Fibroblast of peridontal ligament (primary cell): ENCODE results near the gene SCART1.
"Not testable (repeated sequence)": the region's sequence is repeated elsewhere in the genome, so short reads cannot be mapped to it uniquely, and the experiment has no call there.

Experiments used
- DNase-seq: peaks from one replicate; pipeline ENCODE4 v3.0.0-alpha.2; 2010; ENCODE audit errors: extremely low read depth

The SCART1 gene

DNA sequence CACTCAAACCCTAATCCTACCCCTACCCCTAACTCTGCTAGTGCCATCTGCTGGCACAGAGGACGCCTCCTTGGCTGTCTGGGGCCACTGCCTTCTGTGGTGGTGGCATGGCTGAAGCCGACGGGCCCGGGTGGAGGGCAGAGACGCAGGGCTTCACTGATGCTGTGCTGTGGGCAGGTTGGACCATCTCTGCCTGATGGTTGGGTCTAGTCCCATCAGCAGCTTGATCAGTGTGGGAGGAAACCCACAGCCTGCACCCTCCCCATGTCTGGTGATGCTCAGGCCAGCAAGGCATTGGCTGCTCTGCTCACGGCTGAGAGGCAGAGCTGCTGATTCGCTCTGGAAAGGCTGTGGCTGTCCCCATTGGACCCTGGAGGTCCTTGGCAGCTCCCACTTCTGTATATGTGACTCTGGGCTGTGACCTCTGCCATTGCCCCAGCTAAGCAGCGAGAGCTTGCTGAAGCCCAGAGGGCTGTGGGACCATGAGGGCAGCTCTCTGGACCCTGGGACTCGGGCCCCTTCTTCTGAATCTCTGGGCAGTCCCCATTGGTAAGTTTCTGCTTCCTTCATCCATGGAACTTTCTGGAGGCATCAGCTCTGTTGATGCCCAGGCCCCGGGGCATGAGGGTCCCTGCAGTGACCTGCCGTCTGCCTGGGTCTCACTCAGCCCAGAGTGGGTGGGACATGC lies at the start of gene SCART1:
SCART1 (plus strand) TSS at position 430 of the 688 bp plus-strand sequence; CDS start at position 483, 53 bp downstream.
- DNase-seq, result no peak

DNA sequence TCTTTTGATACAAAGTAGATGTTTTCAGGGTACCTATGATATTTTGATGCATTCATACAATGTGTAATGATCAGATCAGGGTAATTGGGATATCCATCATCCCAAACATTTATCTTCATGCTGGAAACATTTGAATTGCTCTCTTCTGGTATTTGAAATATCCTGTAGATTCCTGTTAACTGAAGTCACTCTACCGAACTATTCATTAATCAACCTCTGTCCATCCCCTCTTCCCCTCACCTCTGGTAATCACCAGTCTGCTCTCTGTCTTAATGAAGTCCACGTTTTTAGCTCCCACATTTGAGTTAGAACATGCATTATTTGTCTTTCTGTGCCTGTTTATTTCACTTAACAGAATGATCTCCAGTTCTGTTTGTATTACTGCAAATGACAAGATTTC lies 48.5 kb upstream of the SCART1 start:
- DNase-seq, result no peak

DNA sequence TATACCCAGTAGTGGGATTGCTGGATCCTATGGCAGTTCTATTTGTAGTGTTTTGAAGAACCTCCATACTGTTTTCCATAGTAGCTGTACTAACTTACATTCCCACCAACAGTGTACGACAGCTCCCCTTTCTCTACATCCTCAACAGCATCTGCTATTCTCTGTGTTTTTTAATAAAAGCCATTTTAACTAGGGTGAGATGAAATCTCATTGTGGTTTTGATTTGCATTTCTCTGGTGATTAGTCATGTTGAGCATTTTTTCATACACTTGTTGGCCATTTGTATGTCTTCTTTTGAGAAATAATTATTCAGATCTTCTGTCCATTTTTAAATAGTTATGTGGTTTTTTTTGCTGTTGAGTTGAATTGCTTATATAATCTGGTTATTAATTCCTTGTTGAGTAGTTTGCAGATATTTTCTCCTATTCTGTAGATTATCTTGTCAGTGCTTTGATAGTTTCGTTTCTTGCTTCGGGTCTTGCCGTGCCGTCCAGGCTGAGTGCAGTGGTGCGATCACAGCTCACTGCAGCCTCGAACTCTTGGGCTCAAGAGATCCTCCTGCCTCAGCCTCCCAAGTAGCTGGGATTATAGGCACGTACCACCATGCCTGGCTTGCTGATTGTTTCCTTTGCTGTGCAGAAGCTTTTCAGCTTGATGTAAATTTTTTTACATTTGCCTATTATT lies 47.8 kb upstream of the SCART1 start:
- DNase-seq, result peak; percentile 35

GRCh38 chr10:133411523-133412380 lies 42.0 kb upstream of the SCART1 start:
- no peak for DNase-seq

DNA sequence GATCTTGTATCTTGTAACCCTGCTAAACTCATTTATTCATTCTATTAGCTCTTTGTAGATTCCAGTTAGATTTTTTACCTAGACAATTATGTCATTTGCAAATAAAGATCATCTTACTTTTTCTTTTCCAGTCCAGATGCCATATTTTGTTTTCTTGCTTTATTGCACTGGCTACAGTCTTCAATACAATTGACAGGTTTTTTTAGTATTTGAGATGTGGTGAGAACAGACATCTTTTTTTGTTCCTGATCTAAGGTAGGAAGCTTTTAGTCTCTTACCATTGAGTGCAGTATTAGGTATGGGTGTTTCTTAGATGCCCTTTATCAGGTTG lies 41.4 kb upstream of the SCART1 start:
- no peak for DNase-seq

- not testable (repeated sequence) for DNase-seq
Observed at GRCh38 chr10:133414401-133414800, 39.3 kb upstream of the SCART1 start.

DNA sequence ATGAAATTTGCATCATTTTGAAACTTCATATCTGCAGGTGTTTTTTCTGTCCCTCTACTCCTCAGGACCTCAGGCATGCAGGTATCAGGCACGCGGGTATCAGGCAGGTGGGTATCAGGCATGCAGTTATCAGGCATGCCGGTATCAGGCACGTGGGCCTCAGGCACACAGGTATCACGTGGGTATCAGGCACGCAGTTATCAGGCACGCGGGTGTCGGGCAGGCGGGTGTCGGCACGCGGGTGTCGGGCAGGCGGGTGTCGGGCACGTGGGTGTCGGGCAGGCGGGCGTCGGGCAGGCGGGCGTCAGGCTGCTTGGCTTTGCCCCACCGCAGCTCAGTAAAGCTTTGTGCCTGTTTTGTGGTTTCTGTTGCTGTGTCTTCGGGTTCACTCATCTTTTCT lies 38.0 kb upstream of the SCART1 start:
- DNase-seq, result no peak

DNA sequence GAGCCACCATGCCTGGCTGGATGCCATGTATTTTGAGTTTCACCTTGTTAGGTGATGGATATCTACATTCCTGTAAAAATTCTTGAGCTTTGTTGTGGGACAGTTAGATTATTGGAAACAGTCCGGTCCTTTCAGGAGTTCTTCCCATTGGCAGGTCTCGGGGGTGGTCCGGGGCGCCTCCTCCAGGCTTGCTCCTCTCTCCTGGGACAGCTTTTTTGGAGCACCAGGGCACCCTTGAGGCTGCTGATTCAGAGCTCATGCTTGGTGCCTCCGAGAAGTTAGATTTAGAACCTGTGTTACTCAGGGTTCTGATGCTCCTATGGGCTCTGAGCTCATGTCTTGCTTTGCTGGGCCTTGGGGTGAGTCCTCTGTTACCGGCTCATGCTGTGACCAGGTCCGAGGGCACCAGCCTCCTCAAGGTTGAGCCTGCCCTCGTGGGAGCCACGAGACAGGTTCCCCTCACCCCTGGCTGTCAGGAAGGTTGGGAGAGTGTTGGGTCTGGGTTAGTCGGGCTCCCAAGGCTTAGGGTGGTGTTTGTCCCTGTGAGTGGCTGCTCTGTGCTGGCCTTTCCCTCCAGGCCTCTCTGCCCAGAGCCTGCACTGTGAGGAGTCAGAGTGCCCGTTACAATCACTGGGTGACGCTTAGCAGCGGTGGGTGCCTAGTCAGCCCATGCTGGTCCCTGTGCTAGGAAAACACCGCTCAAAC lies 35.3 kb upstream of the SCART1 start:
- no peak for DNase-seq

GRCh38 chr10:133419211-133419950 lies 34.4 kb upstream of the SCART1 start:
- no peak for DNase-seq

- no peak for DNase-seq
Observed at GRCh38 chr10:133420028-133420427, 33.7 kb upstream of the SCART1 start.

- DNase-seq, result no peak
Observed at GRCh38 chr10:133420579-133420978, 33.2 kb upstream of the SCART1 start.

DNA sequence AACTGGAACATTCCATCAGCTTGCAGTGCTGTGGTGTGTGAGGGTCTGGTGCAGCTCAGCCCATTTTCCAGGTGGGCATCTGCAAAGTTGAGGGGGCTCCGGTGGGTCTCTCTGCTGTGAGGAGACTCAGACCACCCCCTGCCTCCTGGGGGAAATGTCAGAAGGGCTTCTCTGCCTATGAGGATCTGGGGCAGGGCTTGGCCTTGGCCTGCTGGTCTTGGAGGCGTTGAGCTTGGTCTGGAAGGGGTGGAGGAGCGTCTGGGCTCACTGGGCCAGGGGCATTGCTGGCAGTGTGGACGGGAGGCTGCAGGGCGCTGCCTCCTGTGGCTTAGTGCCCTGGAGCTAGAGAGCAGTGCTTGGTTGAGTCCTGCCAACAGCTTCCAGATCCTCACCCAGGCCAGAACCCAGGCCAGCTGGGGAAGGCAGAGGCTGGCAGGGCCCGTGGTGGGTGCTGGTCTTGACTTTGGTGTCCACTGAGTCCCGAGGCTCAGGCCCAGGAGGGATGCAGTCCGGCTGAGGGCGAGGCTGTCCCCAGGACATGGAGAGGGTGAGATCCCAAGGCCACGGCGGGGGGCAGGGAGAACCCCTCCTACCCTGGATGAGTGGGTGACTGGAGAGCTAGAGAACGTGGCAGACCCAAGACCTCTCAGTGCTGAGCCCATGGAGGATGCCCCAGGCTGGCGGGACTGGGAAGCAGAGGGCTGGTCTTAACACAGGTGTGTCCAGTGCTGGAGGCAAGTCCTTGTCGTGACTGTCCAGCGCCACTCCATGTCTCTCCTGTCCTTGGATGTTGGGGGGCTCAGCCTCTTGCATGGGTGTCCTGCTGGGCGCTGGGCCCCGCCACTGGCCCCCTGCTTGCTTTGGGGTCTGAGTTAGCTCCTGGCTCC lies 32.2 kb upstream of the SCART1 start:
- no peak for DNase-seq

- no peak for DNase-seq
Observed at GRCh38 chr10:133422223-133422806, 31.4 kb upstream of the SCART1 start.

DNA sequence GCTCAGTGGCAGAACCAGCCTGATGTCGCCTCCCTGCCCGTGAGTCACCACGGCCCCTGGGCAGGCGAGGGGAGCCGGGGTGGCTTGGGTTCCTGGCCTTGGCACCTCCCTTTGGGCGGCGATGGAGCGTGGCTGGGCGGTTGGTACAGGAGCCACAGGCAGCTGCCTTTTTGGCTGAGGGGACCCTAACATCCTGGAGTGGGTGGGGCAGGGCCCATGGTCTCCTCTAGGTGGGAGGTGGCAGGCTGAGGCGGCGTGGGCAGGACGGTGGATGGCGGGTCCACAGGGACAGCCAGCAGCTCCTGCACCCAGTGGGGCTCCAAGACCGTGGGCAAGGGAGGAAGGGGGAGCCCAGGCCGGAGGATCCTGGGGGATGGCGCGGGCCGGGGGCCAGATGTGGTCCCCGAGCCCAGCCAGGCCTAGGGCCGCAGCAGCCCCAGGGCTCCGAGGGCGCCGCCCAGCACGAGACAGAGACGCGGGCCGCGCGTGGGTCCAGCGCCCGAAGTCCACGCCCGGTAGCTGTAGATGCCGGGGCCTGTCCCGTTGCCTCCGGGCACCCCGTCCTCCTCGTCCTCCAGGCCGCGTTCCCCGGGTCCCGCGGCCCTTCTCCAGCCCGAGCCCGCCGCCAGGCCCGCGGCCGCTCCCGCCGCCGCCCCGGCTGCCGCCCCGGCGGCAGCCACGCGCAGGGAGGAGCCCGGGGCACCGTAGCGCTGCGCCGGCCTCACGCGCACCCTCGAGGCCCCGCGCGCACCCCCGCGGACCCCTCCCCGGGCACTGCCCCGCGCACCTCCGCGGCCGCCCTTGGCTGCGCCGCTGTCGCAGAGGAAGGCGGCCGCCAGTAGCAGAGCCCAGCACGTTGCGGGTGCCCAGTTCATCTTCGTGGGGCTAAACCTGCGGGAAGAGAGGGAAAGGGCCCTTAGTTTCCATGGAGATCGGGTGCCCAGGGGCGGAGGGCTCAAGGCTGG lies 30.7 kb upstream of the SCART1 start:
- DNase-seq, result no peak

DNA sequence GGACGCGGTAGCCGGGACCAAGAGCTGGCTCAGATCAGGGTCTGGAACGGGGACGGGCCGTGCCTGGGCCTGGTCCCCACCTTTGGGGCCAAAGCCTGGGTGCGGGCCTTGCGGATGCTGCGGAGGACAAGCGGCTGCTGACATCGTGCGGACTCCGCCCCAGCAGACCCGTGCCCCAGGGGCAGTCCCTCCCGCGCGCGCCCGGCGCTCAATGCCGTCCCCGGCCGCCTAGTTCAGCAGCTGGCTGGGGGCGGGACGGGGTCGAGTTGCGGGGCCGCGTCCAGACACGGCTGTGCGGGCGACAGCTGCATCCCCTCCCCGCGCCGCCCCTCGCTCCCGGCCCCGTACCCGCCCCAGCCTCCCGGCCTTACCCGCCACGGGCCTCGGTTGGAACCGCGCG lies 29.6 kb upstream of the SCART1 start:
- DNase-seq, result not testable (repeated sequence)

- DNase-seq, result not testable (repeated sequence)
Observed at GRCh38 chr10:133424601-133425000, 29.1 kb upstream of the SCART1 start, which contains the start of gene SPRN. SPRN (minus strand) TSS chr10:133424625; CDS start chr10:133423681, 944 bp downstream.

GRCh38 chr10:133429571-133429970 lies 24.2 kb upstream of the SCART1 start:
- DNase-seq, result not testable (repeated sequence)

DNA sequence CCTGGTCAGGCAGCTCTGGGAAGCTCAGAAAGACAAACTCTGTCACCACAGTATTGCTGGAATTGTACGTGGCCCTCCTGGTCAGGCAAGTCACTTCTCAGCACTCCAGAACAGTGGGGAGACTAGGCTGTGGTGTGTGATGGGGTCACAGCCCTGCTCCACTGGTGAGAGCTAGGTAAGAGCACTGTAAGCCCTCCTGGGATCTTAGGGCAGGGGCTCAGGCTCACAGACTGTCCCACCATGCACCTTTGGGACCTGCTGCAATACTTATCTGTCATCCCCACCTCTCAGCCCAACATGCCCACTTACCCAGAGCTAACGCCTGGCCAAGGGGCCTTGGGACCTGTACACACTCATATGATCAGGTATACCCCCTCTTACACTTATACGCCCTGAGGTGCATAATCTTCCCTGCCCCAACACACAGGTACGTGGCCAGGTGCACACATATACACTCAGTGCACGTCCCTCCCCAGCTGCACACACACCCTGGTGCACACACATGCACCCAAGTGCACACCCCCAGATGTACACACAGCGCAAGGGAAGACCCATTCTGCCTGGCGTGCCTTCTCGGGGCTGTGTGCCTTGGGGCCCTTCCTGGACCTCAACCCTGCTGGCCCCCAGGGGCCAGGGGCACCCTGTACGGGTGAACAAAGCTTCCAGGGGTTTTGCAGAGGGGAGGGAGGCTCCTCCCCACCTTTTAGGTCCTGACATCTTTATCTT lies 21.7 kb upstream of the SCART1 start:
- not testable (repeated sequence) for DNase-seq
